Right ventricle myocardium inferior (tissue), 1 donor: ENCODE results near the gene CYB5D1. TPM values are rescaled to one million over a fixed set of nuclear protein-coding genes. Genes with fewer than 3 reads are reported as not detected.

ENCODE experiments used
- ATAC-seq: fragments of 200-7000 bp; cut with Tn5 transposase; one replicate; pipeline ENCODE4 v1.9.1; 2020; ENCODE audit warnings: mild to moderate bottlenecking, moderate library complexity
- DNase-seq: peaks from one replicate; pipeline ENCODE4 v3.0.0; 2021; ENCODE audit errors: missing footprints
- intact Hi-C: fragments of 100-400 bp; cut with DNase I; formaldehyde crosslinking; loops from one replicate; pipeline ENCODE4 v1.11.0; 2022
- total RNA-seq: library from RNA; stranded (reverse); fragmentation: NEBNext Ultra II Directional; extraction: Animal tissue kit (Norgen Biotek cat#: 25700); gene quantifications from one replicate; pipeline ENCODE4 v1.2.1, GENCODE V29; 2021
- donor health status: DM: no; HTN: yes; CAD: no; lungs with severe emphysema.

The CYB5D1 gene
- total RNA-seq, 1 donor from 2014 or later: 21.7 TPM

- intact Hi-C loops: loop anchor here (2.0 kb wide), 2 partner anchors 25 to 31 kb away; partner anchors contain the start of gene CYB5D1
- ATAC-seq: peak; percentile 82
- DNase-seq: peak; percentile 98
Measured at GRCh38 chr17:7889166-7889955, 31.6 kb downstream of the CYB5D1 start.

- intact Hi-C loops: loop anchor here (10.0 kb wide), 1 partner anchor 69 kb away; no protein-coding TSS in a partner anchor
- ATAC-seq (no peak), DNase-seq (no peak)
Measured at GRCh38 chr17:7893187-7893880, 35.5 kb downstream of the CYB5D1 start.

- ATAC-seq (no peak), DNase-seq (no peak)
- intact Hi-C loops: loop anchor here (10.0 kb wide), 1 partner anchor 69 kb away; no protein-coding TSS in a partner anchor
Measured at GRCh38 chr17:7894226-7894625, 36.4 kb downstream of the CYB5D1 start.

- ATAC-seq: no peak
- intact Hi-C loops: loop anchor here (10.0 kb wide), 1 partner anchor 70 kb away; no protein-coding TSS in a partner anchor
- no peak for DNase-seq
Measured at GRCh38 chr17:7894866-7895265, 37.1 kb downstream of the CYB5D1 start.

- intact Hi-C loops: loop anchor here (1.0 to 10.0 kb wide), 2 partner anchors 35 to 72 kb away; no protein-coding TSS in a partner anchor
- ATAC-seq (no peak), DNase-seq (no peak)
Measured at GRCh38 chr17:7897090-7897489, 39.3 kb downstream of the CYB5D1 start.

- intact Hi-C loops: loop anchor here (1.0 to 10.0 kb wide), 2 partner anchors 35 to 73 kb away; no protein-coding TSS in a partner anchor
- ATAC-seq (peak; percentile 63), DNase-seq (no peak)
Measured at GRCh38 chr17:7897773-7898172, 40.0 kb downstream of the CYB5D1 start.

- DNase-seq (no peak), ATAC-seq (no peak)
- intact Hi-C loops: no loop called here
Measured at GRCh38 chr17:7903154-7904103, 45.6 kb downstream of the CYB5D1 start.

- no peak for ATAC-seq
- intact Hi-C loops: no loop called here
- no peak for DNase-seq
Measured at GRCh38 chr17:7909089-7909488, 51.3 kb downstream of the CYB5D1 start.

- ATAC-seq (no peak), DNase-seq (no peak)
- intact Hi-C loops: loop anchor here (5.0 kb wide), 1 partner anchor 147 kb away; no protein-coding TSS in a partner anchor
Measured at GRCh38 chr17:7910281-7910680, 52.5 kb downstream of the CYB5D1 start.

GRCh38 chr17:7910711-7911110 lies 52.9 kb downstream of the CYB5D1 start:
- intact Hi-C loops: loop anchor here (5.0 kb wide), 1 partner anchor 147 kb away; no protein-coding TSS in a partner anchor
- DNase-seq: no peak
- ATAC-seq: no peak

GRCh38 chr17:7911116-7911515 lies 53.3 kb downstream of the CYB5D1 start:
- ATAC-seq (no peak), DNase-seq (no peak)
- intact Hi-C loops: loop anchor here (5.0 kb wide), 1 partner anchor 146 kb away; no protein-coding TSS in a partner anchor

Other genes starting within 250 kb of the CYB5D1 start
- gene FXR2, start 243.1 kb upstream of the CYB5D1 start, total RNA-seq: 103 TPM
- gene SAT2, start 230.2 kb upstream of the CYB5D1 start, total RNA-seq: 78.9 TPM
- 0.35 TPM for gene SHBG, start 227.9 kb upstream of the CYB5D1 start, total RNA-seq
- gene ATP1B2, start 207.1 kb upstream of the CYB5D1 start, total RNA-seq: 3.8 TPM
- gene TP53, start 170.5 kb upstream of the CYB5D1 start, total RNA-seq: 15.4 TPM
- gene WRAP53, start 169.5 kb upstream of the CYB5D1 start, total RNA-seq: 5.6 TPM
- 0.11 TPM for gene EFNB3, start 152.8 kb upstream of the CYB5D1 start, total RNA-seq
- gene DNAH2, start 140.3 kb upstream of the CYB5D1 start, total RNA-seq: not detected
- 25.0 TPM for gene KDM6B, start 23.8 kb upstream of the CYB5D1 start, total RNA-seq
- 35.4 TPM for gene TMEM88, start 2.9 kb upstream of the CYB5D1 start, total RNA-seq
- 105 TPM for gene NAA38, start 444 bp upstream of the CYB5D1 start, total RNA-seq
- 18.0 TPM for gene CHD3, start 30.8 kb downstream of the CYB5D1 start, total RNA-seq
- 0.70 TPM for gene RNF227, start 58.3 kb downstream of the CYB5D1 start, total RNA-seq
- 0.32 TPM for gene KCNAB3, start 71.9 kb downstream of the CYB5D1 start, total RNA-seq
- gene TRAPPC1, start 73.9 kb downstream of the CYB5D1 start, total RNA-seq: 118 TPM
- gene CNTROB, start 74.2 kb downstream of the CYB5D1 start, total RNA-seq: 9.6 TPM
- gene GUCY2D, start 144.6 kb downstream of the CYB5D1 start, total RNA-seq: 0.35 TPM
- 0.16 TPM for gene ALOX15B, start 181.1 kb downstream of the CYB5D1 start, total RNA-seq
- gene ALOX12B, start 229.7 kb downstream of the CYB5D1 start, total RNA-seq: not detected